AG09319 (cell line): ENCODE results near the gene DMD.

Experiments used
- DNase-seq: peaks from one replicate; pipeline ENCODE4 v3.0.0-alpha.2; 2010; ENCODE audit warnings: low read depth; ENCODE audit errors: extremely low read depth
- TF ChIP-seq, protein P1 (sequence below): IDR thresholded peaks from 2 replicates; pipeline ENCODE4 v1.5.1; 2011; ENCODE audit warnings: low read depth, mild to moderate bottlenecking, inconsistent platforms, low read length, moderate library complexity

Gene DMD

DNA sequence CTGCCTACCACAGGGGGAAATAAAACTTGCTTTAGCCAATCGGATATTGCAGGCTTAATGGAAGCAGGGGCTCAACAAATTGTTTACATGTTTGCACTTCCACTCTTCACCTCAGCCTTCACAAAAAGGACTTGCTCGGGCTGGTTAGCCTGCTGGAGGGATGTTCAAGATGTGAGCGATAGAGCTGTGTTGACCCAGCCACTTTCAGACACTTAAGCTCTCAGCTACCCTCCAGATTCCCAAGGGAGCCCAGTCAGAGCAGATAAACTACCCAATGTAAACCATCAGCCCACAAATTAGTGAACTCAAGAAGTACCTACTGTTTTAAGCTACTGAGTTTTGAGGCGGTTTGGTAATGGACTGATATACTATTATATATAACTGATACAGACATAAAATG, 1631.1 kb downstream of the DMD start:
- DNase-seq = no peak
- TF ChIP-seq, protein P1, sequence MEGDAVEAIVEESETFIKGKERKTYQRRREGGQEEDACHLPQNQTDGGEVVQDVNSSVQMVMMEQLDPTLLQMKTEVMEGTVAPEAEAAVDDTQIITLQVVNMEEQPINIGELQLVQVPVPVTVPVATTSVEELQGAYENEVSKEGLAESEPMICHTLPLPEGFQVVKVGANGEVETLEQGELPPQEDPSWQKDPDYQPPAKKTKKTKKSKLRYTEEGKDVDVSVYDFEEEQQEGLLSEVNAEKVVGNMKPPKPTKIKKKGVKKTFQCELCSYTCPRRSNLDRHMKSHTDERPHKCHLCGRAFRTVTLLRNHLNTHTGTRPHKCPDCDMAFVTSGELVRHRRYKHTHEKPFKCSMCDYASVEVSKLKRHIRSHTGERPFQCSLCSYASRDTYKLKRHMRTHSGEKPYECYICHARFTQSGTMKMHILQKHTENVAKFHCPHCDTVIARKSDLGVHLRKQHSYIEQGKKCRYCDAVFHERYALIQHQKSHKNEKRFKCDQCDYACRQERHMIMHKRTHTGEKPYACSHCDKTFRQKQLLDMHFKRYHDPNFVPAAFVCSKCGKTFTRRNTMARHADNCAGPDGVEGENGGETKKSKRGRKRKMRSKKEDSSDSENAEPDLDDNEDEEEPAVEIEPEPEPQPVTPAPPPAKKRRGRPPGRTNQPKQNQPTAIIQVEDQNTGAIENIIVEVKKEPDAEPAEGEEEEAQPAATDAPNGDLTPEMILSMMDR = no peak

GRCh38 chrX:31572360-31572759, 1639.0 kb downstream of the DMD start:
- TF ChIP-seq, protein P1 = no peak
- DNase-seq = peak; percentile 14

DNA sequence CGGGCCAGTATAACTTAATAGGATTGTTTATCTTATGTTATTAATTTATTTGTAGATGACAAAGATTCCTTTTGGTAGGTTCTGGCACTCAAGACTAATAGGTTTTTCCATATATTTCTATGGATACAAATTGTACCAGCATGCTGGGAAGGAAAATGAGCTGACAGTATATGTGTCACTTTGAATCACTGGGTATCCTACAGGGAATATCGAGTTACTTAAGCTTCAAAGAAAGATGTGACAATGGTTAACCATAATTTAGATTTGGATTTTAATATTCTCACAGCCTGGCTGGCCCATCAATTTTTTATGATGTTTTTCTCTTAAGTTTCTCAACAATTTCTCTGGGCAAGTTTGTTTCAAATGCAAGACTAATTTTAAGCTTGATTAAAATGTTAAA, 1640.7 kb downstream of the DMD start:
- TF ChIP-seq, protein P1 = no peak
- no peak for DNase-seq

DNA sequence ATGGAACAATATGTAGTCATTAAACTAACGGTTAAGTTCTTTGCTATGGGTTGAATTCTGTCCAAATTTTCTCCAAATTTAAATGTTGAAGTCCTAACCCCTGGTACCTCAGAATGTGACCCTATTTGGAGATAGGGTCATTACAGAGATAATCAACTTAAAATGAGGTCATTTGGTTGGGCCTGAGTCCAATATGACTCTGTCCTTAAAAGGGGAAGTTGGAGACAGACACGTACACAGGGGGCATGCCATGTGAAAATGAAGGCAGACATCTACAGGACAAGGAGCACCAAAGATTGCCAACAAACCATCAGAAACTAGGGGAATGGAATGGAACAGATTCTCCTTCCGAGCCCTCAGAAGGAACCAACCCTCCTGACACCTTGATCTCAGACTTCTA, 1647.6 kb downstream of the DMD start:
- no peak for DNase-seq
- TF ChIP-seq, protein P1 = no peak

DNA sequence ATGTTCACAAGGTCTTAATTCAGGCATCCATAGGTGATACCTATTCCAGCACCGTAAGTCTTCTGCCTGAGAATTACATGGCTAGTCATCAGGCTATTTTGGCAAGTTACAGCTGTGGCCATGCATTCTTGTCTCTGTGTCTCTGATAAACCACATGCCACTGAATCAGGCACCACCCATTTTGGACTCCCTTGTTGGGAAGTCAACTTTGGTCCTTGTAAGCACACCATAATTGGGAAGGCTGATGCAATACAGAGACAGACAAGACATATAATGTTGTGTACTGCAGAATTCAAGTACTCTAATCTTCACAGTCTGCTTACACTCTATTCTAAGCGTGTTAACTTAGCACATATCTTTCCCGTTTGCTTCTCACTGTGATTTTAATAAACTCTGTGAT, 1655.8 kb downstream of the DMD start:
- no peak for DNase-seq
- TF ChIP-seq, protein P1 = no peak

DNA sequence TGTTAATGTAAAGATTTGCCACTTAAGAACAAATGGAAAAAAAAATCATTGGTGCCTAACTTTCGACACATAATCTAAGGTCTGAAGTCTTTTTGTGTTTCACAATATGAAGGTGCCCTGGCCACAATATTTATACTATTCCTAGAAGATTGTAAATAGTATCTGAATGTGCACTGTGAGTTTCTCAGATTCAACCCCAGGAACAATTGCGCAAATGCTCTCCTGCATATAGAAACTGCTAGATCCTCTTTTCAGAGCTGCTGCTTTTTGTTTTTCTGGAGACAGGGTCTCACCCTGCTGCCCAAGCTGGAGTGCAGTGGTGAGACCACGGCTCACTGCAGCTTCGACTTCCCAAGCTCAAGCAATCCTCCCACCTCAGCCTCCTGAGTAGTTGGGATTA, 1659.4 kb downstream of the DMD start:
- no peak for DNase-seq

GRCh38 chrX:31550158-31550557, 1661.2 kb downstream of the DMD start:
- TF ChIP-seq, protein P1 = no peak
- DNase-seq = no peak

More for the DNA sequence above, 1659.4 kb downstream of the DMD start:
- TF ChIP-seq, protein P1 = no peak
